Measurements from ENCODE around the gene ALG11. TPM values are rescaled to one million over a fixed set of nuclear protein-coding genes. Genes with fewer than 3 reads are reported as not detected.
"Not testable (repeated sequence)": the region's sequence is repeated elsewhere in the genome, so short reads cannot be mapped to it uniquely, and the experiment has no call there.

The ALG11 gene
- total RNA-seq, 1 experiment from 2014 or later = 22.6 TPM

GRCh38 chr13:52029569-52029968, 17.4 kb downstream of the ALG11 start:
- TF ChIP-seq JUND (IDR thresholded peaks at IDR 0.05) (no peak), REST (IDR thresholded peaks at IDR 0.05; ENCODE audit: low read depth) (no peak), ZNF274 (IDR thresholded peaks at IDR 0.05; ENCODE audit: low read depth, low read length) (no peak), SP1 (IDR thresholded peaks at IDR 0.05; ENCODE audit: low read depth) (no peak), POLR2AphosphoS5 (IDR thresholded peaks at IDR 0.05; ENCODE audit: low read depth, low read length) (no peak), TCF7L2 (IDR thresholded peaks at IDR 0.05; ENCODE audit: borderline replicate concordance, extremely low read depth, insufficient read depth, insufficient read length) (no peak), SIN3A (IDR thresholded peaks at IDR 0.05; ENCODE audit: low read depth) (no peak), EZH2 (IDR thresholded peaks at IDR 0.05) (no peak), ZBTB33 (IDR thresholded peaks at IDR 0.05; ENCODE audit: extremely low read depth, insufficient replicate concordance, low read length) (no peak), FOSL1 (IDR thresholded peaks at IDR 0.05; ENCODE audit: low read depth) (no peak), YY1 (IDR thresholded peaks at IDR 0.05; ENCODE audit: extremely low read depth, insufficient replicate concordance, low read depth, low read length) (no peak), ELF1 (IDR thresholded peaks at IDR 0.05; ENCODE audit: borderline replicate concordance, low read depth) (no peak)
- RAD21 ChIA-PET (ENCODE audit: low non-redundant PET in 1 of 2, low total read pairs in 2 of 2, uncharacterized antibody in 2 of 2, unreplicated experiment in 2 of 2) = no interaction called here
- Histone ChIP-seq H3K9me2 (ENCODE audit: insufficient read depth) (no peaks in the 10 kb centered on the region), H3K4me3 (replicated peaks in 1 of 2; ENCODE audit: low read depth in 1 of 2, low read length in 2 of 2) (no peak overlapping the region), H3K27ac (ENCODE audit: low read depth, low read length) (no peak overlapping the region), H3K36me3 (ENCODE audit: control insufficient read depth in 1 of 2, insufficient read depth in 2 of 2, low read length in 2 of 2) (peaks cover 8 to 9% of the 10 kb centered on the region in 2 experiments; a peak in 3 of 4 replicates), H3K4me2 (ENCODE audit: low read length) (no peak overlapping the region), H2AFZ (ENCODE audit: low read depth, low read length, poor library complexity, severe bottlenecking) (no peak overlapping the region), H3K79me2 (ENCODE audit: insufficient read depth, low read length) (peaks cover 7% of the 10 kb centered on the region; the same call in 1 of the 2 replicates), H3K9me3 (ENCODE audit: control insufficient read depth in 1 of 2, insufficient read depth in 1 of 2, low read depth in 1 of 2, low read length in 2 of 2) (no peaks in the 10 kb centered on the region), H3K9ac (ENCODE audit: low read length) (no peak overlapping the region), H3K4me1 (ENCODE audit: control insufficient read depth in 1 of 2, insufficient read depth in 2 of 2, low read length in 2 of 2) (no peaks in the 10 kb centered on the region), H3K27me3 (ENCODE audit: insufficient read depth, low read length) (no peaks in the 10 kb centered on the region), H4K20me1 (ENCODE audit: insufficient read depth) (no peaks in the 10 kb centered on the region)
- POLR2A ChIA-PET = no interaction called here
- BruUV-seq (replicated peaks) = no TSS peak
- intact Hi-C loops (cut with micrococcal nuclease) = no loop called here
- CTCF ChIA-PET = no interaction called here
- ATAC-seq = no peak
- no peak for DNase-seq (ENCODE audit: low read depth, low spot score)

- H3K9ac ChIP-seq (ENCODE audit: low read length); H3K4me1 ChIP-seq (ENCODE audit: control insufficient read depth in 1 of 2, insufficient read depth in 2 of 2, low read length in 2 of 2); POLR2A ChIA-PET; RAD21 ChIA-PET (ENCODE audit: low non-redundant PET in 1 of 2, low total read pairs in 2 of 2, uncharacterized antibody in 2 of 2, unreplicated experiment in 2 of 2); BruUV-seq (replicated peaks); H3K9me3 ChIP-seq (ENCODE audit: control insufficient read depth in 1 of 2, insufficient read depth in 1 of 2, low read depth in 1 of 2, low read length in 2 of 2); H4K20me1 ChIP-seq (ENCODE audit: insufficient read depth); intact Hi-C loops (cut with micrococcal nuclease); H3K27ac ChIP-seq (ENCODE audit: low read depth, low read length); H3K79me2 ChIP-seq (ENCODE audit: insufficient read depth, low read length); CTCF ChIA-PET; DNase-seq (ENCODE audit: low read depth, low spot score); H3K27me3 ChIP-seq (ENCODE audit: insufficient read depth, low read length); H3K4me2 ChIP-seq (ENCODE audit: low read length); ATAC-seq; H2AFZ ChIP-seq (ENCODE audit: low read depth, low read length, poor library complexity, severe bottlenecking); H3K4me3 ChIP-seq (replicated peaks in 1 of 2; ENCODE audit: low read depth in 1 of 2, low read length in 2 of 2); H3K9me2 ChIP-seq (ENCODE audit: insufficient read depth); H3K36me3 ChIP-seq (ENCODE audit: control insufficient read depth in 1 of 2, insufficient read depth in 2 of 2, low read length in 2 of 2): not testable (repeated sequence)
Observed at GRCh38 chr13:52030401-52030800, 18.2 kb downstream of the ALG11 start.

Measured in HCT116 (cell line).